ENCODE measurements around the gene FRMD3. TPM values are rescaled to one million over a fixed set of nuclear protein-coding genes. Genes with fewer than 3 reads are reported as not detected.

FRMD3 gene
- total RNA-seq, 1 donor from 2014 or later = 2.9 TPM

DNA sequence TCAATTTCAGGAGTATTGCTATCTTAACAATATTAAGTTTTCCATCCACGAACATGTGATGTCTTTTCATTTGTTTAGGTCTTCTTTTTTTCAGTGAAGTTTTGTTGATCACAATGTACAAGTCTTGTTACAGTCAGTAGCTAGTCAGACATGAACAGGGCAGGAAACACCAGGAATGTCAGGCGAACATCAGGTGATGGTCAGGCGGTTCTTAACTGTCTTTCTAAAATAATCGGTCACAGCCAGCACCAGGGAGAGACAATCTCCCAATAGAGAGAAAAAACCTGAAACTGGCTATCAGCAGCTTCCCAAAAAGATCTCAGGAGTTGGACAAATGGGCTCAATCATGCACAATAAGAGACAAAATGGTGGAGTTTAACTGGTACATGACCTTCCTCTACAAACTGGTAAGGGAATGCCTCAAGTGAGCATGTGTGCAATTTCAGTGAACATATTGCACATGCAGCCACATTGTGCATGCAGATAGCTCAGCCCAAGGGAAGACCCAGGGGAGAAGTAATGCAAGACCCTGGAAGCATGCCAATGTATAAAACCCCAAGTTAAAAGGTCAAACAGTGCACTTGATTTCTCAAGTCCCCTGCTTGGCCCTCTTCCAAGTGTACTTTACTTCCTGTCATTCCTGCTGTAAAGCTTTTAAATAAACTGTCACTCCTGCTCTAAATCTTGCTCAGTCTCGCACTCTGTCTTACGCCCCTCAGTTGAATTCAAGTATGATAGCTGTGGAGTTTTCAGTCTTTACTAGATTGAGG lies 299.1 kb downstream of the FRMD3 start:
- no peak for DNase-seq (ENCODE audit: low read depth)

- no peak for DNase-seq (ENCODE audit: low read depth)
These were observed 302.0 kb downstream of the FRMD3 start for GRCh38 chr9:83236029-83236696.

- DNase-seq (ENCODE audit: low read depth) = no peak
These were observed 302.7 kb downstream of the FRMD3 start for GRCh38 chr9:83235526-83235925.

GRCh38 chr9:83234541-83234940 lies 303.7 kb downstream of the FRMD3 start:
- DNase-seq (ENCODE audit: low read depth) = no peak

DNA sequence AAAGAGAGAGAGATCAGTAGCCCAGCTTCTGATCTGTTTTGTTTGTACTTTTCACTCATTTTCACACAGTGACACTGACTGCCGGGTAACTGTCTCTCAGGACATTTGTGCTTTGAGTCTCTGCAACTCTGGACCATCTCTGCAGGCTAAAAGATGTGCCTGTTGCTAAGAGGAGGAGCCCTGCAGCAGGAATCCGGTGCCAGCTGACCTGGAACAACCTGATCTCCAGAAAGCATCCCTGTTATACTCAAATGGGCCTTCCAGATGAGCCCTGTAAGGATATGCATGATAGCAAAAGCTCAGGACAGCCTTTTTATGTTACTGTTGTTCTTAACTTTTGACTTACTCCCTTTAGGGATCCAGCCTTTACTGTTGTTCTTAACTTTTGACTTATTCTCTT lies 304.6 kb downstream of the FRMD3 start:
- no peak for DNase-seq (ENCODE audit: low read depth)

DNA sequence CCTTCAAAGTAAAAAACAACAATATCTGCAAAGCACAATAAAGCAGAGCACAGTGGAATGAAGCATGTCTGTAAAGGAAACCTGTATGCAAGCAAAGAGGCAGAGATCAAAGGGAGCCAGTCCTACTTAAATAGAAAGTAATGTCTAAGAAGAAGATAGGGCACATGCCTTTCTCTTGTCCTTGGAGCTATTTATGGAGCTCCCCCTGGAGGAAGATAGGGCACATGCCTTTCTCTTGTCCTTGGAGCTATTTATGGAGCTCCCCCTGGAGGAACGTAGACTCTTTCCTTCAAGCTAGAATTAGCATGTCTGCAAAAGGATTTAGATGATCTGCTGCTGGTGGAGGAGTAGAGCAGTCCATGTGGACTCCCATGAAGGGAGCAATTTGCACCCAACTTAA lies 307.2 kb downstream of the FRMD3 start:
- DNase-seq (ENCODE audit: low read depth) = no peak

DNA sequence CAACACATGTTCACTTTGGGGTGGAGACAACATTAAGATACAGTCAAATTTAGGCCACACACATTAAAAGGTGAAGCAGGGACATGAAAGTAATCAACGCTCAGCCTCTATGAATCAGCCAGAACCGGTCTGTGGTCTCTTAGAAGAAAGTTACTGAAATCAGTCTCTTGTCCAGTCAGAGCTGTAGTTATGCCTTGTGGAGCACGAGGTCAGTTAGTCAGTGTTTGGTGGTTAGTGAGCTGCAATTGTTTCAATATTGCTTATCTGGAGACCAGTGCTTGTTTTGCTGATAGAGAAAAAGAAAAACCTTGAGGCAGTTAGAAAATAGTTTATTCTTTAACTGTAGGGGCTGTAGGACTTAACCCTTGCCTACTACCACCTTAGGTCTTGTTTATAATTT lies 317.5 kb downstream of the FRMD3 start:
- peak; percentile 65 for DNase-seq (ENCODE audit: low read depth)

DNA sequence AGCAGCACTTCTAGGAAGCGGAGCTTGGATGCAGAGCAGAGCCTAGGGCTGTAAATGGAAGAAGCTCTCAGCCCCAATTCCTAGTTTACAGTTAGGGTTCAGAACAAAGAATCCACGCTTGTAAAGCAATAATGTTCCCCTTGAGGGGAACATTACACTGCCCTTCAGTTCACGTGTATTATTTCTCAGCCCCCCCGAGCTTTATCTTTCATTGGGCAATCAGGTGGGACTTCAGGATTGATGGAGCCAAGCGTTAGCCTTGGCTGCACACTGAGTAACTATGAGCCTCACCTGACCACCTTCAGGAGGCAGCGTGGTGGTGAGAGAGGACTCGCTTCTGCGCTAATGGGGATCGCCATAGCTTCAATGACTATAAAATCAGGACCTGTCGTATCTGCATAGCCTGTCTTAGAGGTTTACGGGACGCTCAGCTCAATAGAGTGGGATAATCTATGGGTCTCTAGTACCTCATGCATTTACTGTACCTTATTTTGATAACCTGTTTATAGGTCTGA lies 318.2 kb downstream of the FRMD3 start:
- no peak for DNase-seq (ENCODE audit: low read depth)

GRCh38 chr9:83219154-83219923 lies 318.9 kb downstream of the FRMD3 start:
- peak; percentile 80 for DNase-seq (ENCODE audit: low read depth)

- no peak for DNase-seq (ENCODE audit: low read depth)
These were observed 319.6 kb downstream of the FRMD3 start for GRCh38 chr9:83218411-83219090.

GRCh38 chr9:83209188-83209731 lies 328.9 kb downstream of the FRMD3 start:
- DNase-seq (ENCODE audit: low read depth) = no peak

- no peak for DNase-seq (ENCODE audit: low read depth)
These were observed 329.9 kb downstream of the FRMD3 start for GRCh38 chr9:83208065-83208850.

DNA sequence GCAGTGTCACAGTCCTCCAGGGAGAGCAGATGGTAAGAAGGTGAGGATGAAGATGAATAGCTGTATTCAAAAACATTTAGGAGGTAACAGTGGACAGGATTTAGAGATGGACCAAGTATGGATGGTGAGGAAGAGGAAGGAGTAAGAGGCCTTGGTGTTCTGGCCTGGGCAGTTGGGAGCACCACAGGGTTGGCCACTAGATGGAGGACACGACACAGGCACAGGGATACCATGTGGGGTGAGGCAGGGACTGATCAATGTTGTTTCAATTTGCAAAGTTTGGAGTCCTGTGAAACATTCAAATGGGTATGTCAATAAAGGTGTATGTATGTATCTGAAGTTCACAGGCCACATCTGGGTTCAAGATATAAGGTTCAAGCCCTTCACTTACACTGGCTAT lies 334.2 kb downstream of the FRMD3 start:
- DNase-seq (ENCODE audit: low read depth) = no peak

- no peak for DNase-seq (ENCODE audit: low read depth)
These were observed 337.7 kb downstream of the FRMD3 start for GRCh38 chr9:83200531-83200930.

- no peak for DNase-seq (ENCODE audit: low read depth)
These were observed 338.4 kb downstream of the FRMD3 start for GRCh38 chr9:83199832-83200231.

- DNase-seq (ENCODE audit: low read depth) = peak; percentile 64
These were observed 339.0 kb downstream of the FRMD3 start for GRCh38 chr9:83199240-83199639.

DNA sequence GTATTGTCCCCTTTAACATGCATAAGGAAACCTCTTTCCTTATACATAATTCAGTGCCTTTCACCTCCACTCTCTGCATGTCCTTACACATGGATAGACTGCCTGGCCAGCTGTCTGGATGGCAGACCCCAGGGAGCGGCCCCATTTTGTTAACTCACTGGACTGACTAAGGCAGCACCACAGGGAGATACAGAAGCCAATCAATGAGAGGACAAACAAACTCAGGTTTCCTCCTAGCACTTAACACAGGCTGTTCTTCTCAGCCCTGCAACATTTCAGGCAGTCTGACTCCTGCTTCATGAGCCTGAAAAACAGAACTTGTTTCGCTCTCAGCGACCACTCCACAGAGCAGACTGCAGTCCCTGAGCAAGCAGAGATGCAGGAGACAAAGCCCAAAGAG lies 339.8 kb downstream of the FRMD3 start:
- no peak for DNase-seq (ENCODE audit: low read depth)

- no peak for DNase-seq (ENCODE audit: low read depth)
These were observed 340.6 kb downstream of the FRMD3 start for GRCh38 chr9:83197591-83197990.

DNA sequence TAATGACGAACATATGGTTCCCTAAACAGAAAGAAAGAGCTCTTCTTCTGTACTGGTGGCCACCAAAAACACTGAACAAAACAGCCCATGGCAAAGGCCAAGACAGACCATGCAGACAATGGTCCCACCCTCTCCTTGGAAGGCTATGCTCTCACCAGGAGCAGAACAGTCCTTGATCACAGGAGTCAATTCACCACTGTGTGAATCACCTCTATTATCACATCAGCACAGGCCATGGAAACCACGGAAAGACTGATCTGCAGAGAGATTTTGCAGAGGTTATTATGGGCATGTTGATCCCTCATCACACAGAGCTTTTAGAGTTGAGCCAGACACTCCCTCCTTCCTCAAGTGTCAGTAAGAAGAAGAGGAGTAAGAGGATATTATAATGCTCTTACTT lies 341.3 kb downstream of the FRMD3 start:
- DNase-seq (ENCODE audit: low read depth) = no peak
